ENCODE data around the gene FOXB2. TPM values are rescaled to one million over a fixed set of nuclear protein-coding genes. Genes with fewer than 3 reads are reported as not detected.

Gene FOXB2
- total and polyA plus RNA-seq, 2 of the 8 experiments (the other 6 are each of a cell fraction or from before 2014, with no cell fraction given), result 0.15 to 0.22 TPM

DNA sequence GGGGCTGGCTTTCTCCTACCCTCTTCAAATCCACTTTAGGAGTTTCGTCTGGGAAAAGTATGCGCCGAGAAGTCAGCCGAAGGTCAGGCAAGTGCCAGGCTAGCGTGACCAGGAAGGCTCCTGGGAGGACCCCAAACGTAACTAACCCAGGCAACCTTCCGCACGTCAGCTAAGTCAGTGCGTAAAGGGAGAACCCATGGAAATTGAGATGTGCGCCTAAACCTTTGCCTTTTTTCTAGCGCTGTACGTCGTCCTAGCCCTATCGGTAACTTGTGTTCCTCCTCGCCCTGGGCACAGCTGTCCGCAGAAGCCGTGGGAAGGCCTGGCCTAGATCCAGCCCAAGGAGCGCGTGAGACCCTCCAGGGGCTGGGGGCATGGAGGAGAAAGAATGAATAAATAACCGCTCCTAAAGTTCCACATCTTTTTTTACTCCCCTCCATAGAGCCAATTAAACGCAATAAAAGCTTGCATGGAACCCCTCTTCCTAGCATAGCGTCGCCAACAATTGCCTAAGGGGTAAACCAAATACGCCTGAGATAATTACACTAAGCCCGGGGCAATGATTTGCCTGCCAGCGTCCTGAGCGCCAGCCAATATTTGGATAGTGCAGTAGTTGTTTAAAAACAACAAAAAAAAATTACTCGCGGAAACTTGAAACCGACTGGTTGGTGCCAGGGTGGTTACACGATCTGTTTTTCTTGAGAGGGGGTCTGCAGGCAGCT lies 4.0 kb upstream of the FOXB2 start (continued):
- TF ChIP-seq, protein P1, sequence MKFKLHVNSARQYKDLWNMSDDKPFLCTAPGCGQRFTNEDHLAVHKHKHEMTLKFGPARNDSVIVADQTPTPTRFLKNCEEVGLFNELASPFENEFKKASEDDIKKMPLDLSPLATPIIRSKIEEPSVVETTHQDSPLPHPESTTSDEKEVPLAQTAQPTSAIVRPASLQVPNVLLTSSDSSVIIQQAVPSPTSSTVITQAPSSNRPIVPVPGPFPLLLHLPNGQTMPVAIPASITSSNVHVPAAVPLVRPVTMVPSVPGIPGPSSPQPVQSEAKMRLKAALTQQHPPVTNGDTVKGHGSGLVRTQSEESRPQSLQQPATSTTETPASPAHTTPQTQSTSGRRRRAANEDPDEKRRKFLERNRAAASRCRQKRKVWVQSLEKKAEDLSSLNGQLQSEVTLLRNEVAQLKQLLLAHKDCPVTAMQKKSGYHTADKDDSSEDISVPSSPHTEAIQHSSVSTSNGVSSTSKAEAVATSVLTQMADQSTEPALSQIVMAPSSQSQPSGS (IDR thresholded peaks at IDR 0.05; ENCODE audit: low read length), result no peak
- TF ChIP-seq KDM1A (IDR thresholded peaks at IDR 0.05; ENCODE audit: borderline replicate concordance, low read length) (no peak), CBX5 (IDR thresholded peaks at IDR 0.05; ENCODE audit: low read depth, low read length) (no peak), CREB1 (IDR thresholded peaks at IDR 0.05) (no peak), POU5F1 (IDR thresholded peaks at IDR 0.05; ENCODE audit: low read depth, low read length) (no peak), CHD2 (IDR thresholded peaks at IDR 0.05; ENCODE audit: low read length) (no peak)
- TF ChIP-seq, protein P2, sequence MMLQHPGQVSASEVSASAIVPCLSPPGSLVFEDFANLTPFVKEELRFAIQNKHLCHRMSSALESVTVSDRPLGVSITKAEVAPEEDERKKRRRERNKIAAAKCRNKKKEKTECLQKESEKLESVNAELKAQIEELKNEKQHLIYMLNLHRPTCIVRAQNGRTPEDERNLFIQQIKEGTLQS (IDR thresholded peaks at IDR 0.05; ENCODE audit: insufficient read depth, low read depth, low read length), result no peak

Measured in H1 (cell line).